Right hindlimb (tissue), 1 donor: Measurements from ENCODE around the gene KRT4.

Experiments used
- DNase-seq: peaks from one replicate; pipeline ENCODE4 v3.0.0-alpha.2; 2018

KRT4 gene

DNA sequence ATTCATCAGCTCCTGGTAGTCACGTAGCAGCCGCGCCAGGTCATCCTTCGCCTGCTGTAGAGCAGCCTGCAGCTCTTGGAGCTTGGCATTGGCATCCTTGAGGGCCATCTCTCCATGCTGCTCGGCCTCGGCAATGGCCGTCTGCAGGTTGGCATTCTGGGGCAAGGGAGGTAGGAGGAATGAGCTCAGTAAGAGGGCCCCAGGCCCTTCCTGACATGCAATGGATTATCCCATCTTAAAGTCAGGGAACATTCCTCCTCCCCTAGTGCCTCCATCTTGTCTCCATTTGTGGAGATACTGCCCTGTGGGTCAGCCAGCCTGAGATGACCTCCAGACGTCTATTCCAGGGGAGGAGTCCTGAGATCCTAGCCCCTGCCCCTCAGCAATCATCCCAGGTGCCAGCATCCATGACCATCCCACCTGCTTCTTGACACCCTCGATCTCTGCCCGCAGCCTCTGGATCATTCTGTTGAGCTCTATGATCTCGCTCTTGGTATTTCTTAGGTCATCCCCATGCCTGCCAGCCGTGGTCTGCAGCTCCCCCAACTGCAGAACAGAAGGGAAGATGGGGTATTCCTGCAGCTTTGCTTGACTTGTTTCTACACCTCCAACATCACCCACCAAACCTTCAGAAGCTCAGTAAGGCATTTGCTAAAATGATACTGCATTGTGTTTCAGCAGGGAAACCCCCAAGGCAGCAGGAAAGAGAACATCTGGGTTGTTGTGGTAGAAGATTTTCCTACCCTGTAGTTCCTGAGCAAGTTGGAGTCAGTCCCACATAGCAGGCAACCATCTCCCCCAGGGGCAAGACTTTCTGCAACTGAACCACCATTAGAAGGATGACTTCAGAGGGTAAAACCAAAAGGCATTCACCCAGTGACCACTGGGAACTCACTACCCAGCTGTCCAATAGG lies 22.4 kb downstream of the KRT4 start:
- no peak for DNase-seq

DNA sequence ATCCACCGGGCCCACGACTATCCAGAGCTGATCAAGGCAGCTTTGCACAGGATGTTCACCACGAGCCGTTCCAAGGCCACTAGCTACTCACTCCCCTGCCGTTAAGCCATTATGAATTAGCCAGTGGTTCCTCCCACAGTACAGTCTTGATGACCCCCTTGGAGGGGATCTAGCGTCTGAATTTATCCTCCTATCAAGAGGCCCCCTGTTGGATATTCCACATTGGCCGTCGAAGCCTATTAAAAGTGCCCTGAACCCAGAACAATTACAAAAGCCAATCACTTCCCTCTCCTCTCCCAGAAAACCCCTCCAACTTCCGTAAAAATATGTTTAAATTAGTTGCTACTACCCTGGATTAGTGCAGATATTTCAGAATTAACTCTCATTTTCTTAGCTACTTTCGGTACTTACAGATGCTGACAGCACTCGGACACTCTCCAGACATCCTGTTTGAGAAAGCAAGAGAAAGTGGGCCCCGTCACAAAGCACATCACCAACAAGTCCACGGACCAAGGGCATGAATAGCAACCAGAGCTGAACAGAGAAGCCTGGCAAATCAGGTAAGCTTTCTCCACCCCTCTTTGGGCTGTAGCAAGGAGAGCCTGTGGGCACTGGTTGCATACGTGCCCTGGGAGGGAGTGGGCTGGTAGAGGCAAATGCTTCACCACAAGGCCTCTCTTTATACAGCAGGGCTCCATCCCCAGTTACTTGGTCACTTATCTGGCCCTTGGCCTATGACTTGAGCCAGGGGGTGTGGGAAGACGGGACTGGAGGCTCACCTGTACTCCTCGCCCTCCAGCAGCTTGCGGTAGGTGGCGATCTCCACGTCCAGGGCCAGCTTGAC lies 23.3 kb downstream of the KRT4 start:
- DNase-seq: no peak

DNA sequence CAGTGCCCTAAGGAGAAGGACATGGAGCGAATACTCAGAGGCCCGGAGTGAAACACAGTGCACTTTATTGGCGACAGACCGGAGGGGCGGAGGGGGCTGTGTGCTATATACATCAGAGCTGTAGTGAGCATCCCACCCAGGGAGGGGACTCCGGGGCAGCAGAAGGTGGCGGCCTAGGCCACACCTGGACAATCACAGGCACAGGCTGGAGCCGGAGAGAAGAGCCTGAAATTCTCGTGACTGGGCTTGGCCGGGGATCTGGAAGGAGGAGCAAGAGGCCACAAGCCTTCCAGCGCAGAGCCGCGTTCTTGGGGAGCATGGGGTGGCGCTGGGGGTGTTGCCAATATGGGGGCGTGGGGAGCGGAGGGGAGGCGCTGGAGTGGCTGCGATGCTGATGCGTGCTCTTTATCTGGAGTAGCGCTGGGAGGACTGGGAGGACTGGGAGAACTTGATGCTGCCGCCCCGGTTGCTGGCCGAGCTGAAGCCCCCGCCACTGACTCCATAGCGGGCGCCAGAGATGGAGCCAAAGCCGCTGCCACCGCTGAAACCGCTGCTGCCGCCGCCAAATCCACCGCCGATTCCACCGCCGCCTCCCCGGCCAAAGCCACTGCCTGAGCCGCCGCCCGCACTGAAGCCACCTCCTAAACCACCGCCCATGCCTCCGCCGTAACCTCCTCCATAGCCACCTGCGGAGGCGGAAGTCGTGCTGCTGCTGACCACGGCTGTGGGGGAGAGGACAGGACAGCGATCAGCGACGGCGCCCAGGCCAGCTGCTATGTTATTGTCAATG lies 24.1 kb downstream of the KRT4 start:
- no peak for DNase-seq

DNA sequence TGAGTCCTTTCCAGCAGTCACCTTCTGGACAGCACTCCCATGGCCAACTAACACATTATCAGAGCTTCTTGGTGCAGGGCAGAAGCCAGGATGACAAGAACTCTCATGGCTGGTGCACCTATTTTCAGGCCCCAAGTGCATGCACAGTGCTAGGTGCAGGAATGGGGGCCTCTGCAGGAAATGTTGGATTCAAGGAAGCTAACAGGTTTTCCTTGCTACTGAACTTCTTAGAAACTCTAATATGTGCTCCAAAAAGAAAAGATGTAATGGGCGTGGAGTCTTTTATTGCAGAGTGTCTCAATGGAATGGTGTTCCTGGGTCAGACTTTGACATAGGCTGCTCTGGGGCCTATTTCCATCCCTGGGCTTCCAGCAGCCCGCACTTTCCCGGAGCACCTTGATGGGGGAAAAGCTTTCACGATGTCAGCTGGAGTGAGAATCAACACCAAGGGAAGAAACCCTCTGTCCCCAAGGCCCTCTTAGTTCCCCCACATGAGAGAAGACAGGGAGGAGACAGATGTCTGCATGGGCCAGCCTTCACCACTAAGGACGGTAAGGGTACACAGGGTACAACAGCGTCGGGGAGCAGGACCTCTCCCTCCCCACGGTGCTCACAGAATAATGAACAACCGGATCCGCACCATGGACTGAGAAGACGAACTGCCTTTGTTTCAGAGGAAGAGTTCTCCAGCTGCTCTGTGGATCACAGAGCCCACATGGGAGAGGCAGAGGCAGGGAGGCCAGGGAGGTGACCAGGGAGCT lies 24.9 kb downstream of the KRT4 start:
- no peak for DNase-seq

DNA sequence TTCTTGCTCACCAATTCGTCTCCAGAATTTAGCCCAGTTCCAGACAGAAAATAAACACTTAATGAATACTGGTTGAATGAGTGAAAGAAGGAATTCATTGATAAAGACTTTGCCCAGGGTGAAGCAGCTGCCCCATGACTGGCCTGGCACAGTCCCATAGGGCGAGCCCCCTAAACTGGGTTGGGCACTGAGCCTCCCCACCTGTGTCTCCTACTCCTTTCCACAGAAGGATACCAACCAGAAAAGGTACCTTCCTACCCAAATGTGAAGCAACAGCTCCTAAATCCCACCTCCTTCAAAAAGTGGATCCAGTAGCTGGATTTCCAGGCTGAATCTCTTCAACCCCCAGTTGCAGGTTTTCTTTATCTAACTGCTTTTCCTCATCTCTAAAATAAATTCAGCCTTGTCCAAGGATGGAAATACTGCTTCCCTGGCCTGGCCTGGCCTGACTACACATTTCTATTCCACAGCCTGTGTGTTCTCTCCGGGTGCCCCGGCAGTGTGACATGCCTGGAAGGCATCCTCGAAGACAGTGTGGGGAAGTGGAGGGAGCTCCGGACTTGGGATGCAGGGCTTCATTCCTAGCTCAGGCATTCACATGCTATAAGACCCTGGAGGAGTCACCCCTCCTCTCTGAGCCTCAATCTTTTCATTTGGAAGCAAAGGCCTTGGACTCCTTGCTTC lies 25.6 kb downstream of the KRT4 start:
- no peak for DNase-seq

DNA sequence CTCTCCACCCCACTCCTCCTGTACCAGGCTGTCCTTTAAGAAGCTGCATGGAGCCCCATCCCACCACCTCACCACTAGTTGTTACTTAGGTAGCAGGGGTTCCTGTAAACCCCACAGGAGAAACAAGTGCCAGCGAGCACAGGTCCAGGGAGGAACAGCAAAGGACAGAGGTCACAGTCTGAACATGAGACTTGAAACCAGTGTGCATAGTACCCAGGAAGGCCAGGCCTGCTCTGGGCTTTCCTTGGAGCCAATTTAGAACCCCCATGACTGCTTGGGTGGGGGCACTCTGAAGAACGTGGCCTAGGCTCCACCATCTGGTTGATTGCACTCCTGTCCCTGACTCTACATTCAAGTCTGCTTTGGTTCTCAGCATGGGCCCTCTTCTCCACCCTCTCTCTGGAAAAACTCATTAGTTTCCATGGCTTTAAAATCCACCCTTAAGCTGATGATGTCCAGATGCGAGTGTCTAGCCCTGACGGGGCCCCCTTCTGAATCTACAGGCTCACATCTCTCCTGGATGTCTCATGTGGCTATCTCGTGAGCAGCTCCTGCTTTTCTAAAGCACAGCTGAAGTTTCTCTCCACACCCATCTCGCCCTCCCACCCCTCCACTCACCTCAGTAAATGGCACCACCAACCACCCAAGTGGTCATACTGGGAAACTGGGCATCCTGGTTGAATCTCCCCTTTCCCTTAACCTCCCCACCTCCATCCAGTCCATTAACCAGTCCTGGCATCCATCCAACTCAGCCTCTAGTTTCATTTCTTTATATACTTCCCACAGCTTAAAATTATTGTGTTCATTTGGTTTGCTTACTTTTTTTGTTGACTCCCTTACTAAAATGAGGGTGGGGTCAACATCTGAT lies 26.4 kb downstream of the KRT4 start:
- peak; percentile 26 for DNase-seq

DNA sequence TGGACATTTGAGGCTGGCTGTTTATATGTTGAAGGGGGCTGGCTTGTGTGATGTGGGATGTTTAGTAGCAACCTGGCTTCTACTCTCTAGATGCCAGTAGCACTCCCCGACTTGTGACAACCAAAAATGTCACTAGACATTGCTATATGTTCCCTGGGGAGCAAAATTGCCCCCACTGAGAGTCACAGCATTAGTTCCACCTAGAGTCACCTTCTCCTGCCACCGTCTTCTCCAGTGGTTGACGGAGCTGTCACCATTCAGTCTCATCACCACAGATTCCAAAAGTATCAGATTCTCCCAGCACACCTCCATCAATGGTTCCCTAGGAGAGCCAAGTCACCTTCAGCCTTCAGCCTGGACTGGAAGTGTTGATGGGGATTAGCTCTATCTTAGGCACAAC lies 29.0 kb downstream of the KRT4 start:
- no peak for DNase-seq

DNA sequence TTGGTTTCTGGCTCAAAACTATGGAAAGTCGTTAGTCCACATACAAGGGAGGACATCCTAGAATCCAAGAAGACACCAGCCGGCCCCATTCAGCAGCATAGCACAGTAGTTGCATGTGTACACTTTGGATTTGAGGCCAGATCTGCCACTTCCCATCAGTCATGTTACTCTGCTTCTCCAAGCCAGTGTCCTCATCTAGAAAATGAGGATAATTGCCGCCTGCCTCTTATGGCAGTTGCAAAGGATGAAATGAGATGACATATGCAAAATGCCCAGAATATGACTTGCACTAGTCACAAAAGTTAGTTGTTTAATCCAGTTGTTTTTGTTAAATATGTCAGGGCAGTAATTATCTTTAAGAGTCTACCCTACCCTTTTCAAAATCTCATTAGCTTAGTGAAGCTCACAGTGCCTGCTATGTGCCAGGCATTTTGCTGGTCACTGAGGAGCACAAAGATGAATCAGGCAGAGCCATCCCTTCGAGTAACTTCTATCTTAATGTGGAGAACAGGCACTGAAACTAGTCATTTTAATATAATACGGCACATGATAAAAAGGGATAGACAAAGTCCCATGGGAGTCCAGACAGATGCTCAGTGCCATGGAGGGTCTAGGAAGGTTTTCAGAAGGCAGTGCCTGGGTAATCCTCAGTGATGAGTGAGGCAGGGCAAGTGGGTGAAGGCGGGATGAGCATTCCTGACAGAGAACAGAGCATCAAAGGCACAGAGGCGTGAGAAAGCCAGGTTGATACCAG lies 30.2 kb downstream of the KRT4 start:
- DNase-seq: no peak

DNA sequence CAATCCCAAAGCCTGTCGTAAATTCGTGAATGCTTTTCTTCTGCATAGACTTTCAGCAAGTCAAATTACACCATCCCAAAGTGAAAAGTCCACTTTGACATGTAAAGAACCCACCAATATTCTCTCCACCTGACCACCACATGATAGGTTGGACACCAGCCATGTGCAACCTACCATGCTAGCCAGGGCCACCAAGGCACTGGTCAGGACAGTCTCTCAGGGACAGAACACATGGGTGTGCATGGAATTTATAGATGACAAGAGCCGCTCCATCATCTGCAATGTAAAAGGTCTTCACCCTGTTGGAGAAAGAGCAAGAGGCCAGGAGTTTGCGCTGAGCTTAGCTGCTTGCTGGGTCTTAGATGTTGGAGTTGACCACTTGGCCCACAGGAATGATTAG lies 31.4 kb downstream of the KRT4 start:
- no peak for DNase-seq

DNA sequence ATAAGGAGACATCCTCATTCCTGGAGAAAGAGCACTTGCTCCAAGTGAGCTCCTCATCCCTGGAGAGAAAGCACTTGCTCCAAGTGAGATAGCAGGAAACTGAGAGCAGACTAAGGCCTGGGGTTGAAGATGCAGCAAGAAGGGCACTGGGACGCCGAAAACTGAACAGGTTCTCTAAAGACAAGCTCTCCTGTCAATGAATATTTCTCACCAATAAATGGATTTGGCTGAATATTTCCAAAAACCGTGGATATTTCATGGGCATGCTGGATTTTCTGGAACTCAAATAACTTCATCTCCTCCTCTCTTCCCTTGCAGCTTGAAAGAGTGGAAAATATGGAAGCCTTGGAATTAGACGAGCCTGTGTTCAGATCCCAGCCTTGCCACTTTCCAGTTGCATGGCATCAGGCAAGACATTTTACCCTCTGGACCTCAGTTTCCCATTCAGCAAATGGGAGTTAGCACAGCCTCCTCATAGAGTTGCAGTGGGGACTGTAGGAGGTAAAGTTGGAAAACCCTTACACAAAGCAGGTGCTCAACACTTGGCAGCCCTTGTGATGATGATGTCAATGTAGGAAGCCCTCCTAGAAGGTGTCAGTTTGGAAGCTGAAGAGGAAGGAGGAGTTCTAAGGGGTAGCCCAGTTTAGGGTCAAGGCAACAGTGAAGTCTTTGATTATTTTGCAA lies 32.4 kb downstream of the KRT4 start:
- DNase-seq: no peak

DNA sequence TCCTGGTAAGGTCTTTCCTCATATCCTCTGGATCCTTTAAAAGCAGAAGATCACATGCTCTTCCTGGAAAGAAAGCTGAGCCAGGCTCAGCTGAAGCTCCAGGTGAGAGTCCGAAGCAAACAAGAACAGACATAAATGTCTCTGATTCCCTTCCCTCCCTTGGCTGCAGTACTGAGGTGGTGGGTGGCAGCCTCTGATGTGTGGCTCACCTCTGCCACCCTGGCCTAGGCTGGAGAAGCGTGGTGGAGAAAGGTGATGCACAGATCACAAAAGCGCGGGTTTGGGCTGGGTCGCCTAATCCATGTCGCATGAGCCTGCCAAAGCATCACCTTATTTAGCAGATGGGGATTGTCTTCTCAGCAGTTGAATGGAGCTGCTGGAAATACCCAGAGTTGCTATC lies 34.0 kb downstream of the KRT4 start:
- no peak for DNase-seq

DNA sequence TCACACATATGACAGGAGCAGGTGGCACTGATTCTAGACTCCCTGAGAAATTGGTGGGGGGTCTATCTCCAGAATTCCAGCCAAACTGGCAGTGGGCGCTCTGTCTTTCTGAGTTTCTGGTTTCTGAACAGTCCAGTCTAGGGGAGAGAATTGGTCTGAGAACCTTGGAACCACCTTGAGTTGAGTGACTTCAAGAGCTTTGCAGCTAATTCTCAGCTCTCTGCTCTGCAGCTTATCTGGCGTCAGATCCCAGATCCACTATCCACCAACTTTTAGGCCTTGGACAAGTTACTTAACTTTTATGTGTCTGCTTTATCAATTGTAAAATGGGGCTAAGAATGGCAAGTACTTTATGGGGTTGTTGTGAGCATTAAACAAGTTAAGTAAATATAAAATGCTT lies 35.1 kb downstream of the KRT4 start:
- no peak for DNase-seq

DNA sequence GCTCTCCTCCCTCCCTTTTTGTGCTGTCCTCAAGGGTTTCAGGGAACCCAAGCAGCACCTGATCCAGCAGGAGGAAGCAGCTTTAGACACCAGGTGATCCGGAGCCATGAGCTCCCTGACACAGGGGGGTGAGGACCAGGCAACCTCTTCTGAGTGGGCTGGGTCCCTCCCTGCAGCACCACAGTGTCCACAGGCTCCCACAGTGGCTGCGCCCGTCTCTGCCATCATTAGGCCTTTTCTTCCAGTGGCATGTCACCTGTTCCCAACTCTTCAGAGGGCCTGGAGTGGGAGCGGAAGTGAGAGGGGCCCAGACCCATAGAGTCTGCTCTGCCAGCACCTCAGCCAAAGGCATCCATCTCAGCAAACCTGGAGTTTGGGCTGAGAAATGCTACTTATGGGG lies 36.4 kb downstream of the KRT4 start:
- DNase-seq: no peak

DNA sequence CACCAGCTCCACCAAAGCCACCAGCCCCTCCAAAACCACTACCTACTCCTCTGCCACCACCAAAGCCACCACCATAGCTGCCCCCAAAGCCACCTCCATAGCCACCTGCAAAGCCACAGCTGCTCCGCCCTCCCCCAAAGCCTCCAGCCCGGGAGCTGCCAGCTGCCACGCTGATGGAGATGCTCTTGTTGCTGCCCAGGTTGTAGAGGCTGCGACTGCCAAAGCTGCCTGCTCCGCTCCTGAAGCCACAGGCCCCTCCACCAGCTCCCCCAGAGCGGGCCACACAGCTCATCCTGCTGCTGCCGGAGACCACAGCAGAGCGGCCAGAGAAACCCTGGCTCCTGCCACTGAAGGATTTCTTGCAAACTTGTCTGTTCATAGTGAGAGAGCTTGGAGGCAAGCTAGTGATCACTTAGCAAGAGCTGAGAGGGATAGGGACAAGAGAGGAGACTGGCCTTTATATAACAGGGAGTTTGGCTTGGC lies 37.0 kb downstream of the KRT4 start, which contains the start of gene KRT76:
Gene KRT76 (minus strand): TSS at position 433 of the 483 bp plus-strand sequence. CDS start 54 bp downstream, at position 379.
- DNase-seq: no peak

DNA sequence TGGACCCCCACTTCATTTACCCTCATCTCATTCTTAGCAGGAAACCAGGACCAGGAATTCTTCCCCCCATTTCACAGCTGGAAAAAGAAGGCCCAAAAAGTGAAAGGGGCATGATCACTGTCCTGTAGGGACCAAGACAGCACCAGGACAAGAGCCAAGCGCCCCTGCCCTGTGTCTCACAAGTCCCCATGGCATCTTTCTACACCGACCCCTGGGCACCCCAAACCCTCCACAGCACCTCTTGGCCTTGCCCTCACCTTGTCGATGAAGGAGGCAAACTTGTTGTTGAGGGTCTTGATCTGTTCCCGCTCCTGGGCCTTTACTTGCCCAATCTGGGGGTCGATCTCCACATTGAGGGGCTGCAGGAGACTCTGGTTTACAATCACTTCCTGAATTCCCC lies 37.5 kb downstream of the KRT4 start:
- DNase-seq: no peak

DNA sequence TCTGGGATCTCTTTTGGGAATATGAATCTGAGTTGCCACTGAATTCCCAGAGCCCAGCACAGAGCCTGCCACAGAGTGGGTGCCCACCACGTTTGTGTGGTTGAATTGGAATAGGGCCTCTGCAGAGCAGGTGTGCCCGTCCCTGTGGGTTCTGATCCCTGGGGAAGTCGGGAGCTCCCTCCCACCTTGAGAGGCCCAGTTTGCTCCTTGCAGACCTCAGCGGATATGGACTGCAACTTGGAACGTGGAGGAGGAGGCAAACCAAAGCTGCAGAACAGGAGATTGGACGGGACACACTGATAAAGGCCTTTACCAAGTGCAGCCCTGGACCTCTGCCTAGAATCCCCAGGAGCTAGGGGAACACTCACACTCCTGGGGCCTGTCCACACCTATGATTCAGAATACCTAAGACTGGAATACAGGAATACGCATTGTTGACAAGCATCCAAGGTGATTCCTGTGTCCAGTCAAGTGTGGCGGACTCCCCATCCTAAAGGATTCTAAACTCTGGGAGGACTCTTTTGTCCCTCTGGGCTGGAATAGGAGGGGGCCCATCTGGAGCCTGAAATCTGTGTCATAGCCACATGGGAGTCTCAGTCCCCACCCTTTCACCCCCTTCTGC lies 39.2 kb downstream of the KRT4 start:
- DNase-seq: no peak

DNA sequence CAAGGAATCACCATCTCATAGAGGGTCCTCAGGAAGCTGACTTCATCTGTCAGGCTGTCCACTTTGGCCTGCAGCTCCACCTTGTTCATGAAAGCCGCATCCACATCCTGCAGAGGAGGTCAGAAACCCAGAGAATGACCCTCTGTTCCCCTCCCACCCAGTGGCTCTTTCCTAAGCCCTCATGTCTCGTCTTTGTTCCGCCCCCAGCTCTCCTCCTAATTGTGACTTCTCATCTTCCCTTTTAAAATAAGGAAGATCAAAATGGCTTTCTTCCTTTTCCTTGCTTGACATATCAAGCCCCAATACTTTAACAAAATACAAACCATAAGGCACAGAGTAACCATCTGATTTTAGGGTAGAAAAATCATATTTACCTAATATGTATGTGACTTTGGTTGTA lies 41.1 kb downstream of the KRT4 start:
- no peak for DNase-seq

DNA sequence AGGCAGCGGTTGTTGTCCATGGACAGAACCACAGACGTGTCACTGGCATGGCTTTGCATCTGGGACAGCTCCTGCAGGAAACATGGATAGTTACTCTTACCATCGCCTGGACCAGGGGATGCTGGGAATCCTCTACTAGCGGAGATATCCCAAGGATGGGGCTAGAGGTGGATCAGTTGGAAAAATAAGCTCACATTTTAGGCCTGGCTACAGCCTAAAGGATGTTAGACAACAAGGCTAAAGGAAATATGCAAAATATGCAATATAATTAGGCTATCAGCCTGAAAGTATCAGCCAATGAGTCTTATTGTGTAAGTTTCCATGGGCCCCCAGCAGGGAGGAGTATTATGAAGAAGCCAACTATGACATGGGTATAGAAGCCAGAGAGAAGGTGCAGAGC lies 41.7 kb downstream of the KRT4 start:
- no peak for DNase-seq

DNA sequence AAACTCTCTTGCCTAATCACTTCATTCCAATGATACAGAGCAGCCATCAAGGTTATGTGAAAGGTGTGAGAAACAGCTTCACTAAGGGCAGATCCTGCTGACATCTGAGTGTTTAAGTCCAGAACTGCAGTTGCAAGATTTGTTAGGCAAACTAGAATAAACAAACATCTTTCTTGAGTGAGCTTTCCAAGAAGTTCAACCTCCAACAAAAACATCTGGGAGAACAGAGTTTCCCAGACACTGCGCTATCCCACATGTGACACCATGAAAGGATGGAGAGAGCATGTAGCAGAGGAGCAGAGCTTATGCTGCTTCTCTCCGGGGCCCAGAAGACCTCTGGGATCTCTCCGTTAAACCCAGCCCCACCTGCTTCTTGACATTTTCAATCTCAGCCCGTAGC lies 42.4 kb downstream of the KRT4 start:
- no peak for DNase-seq
